GM12872 (cell line): ENCODE results near the gene AMY1C.
"Not testable (repeated sequence)": the region's sequence is repeated elsewhere in the genome, so short reads cannot be mapped to it uniquely, and the experiment has no call there.

ENCODE experiments used
- CTCF ChIP-seq: IDR thresholded peaks from 3 replicates; pipeline ENCODE4 v1.5.1; 2011; ENCODE audit warnings: low read depth, mild to moderate bottlenecking, low read length, moderate library complexity; ENCODE audit not compliant: insufficient read depth

Gene AMY1C

GRCh38 chr1:103749598-103749997, at the start of gene AMY1C:
TSS of gene AMY1C (plus strand) at chr1:103749898. CDS start at chr1:103750470, 572 bp downstream.
- TF ChIP-seq CTCF, result not testable (repeated sequence)

GRCh38 chr1:103761896-103762295, 12.2 kb downstream of the AMY1C start:
- no peak for TF ChIP-seq CTCF

- no peak for TF ChIP-seq CTCF
Observed at GRCh38 chr1:103779932-103780331, 30.2 kb downstream of the AMY1C start.

GRCh38 chr1:103783944-103784377, 34.3 kb downstream of the AMY1C start:
- TF ChIP-seq CTCF, result no peak

GRCh38 chr1:103788377-103788776, 38.7 kb downstream of the AMY1C start:
- TF ChIP-seq CTCF, result no peak; the same call in 2 of the 3 replicates

GRCh38 chr1:103790172-103790571, 40.5 kb downstream of the AMY1C start:
- no peak for TF ChIP-seq CTCF
